CD4-positive, alpha-beta memory T cell (primary cell): Measurements from ENCODE around the gene EPHB6. TPM values are rescaled to one million over a fixed set of nuclear protein-coding genes. Genes with fewer than 3 reads are reported as not detected.

Source experiments
- CTCF ChIA-PET: fragments of 350-600 bp; sonication (Branson Sonifier 250); formaldehyde crosslinking; loops from one replicate; lab custom pipeline; 2021; ENCODE audit warnings: inconsistent platforms; ENCODE audit not compliant: partially characterized antibody; lab: Charles Lee
- POLR2A ChIA-PET: fragments of 350-600 bp; sonication (Branson Sonifier 250); formaldehyde crosslinking; loops from one replicate; lab custom pipeline; 2021; ENCODE audit not compliant: partially characterized antibody; lab: Charles Lee
- DNase-seq, 5 donors: peaks; one replicate each; pipeline versions ENCODE4 v3.0.0 to v3.0.0-alpha.2; 2020 to 2022; ENCODE audit warnings: mixed read lengths in 1 of 5
- H3K27ac ChIP-seq: one replicate; pipeline ENCODE4 v1.7.0; 2013; ENCODE audit warnings: low read depth, low read length
- H3K27me3 ChIP-seq: 2 replicates; pipeline ENCODE4 v1.7.0; 2013; ENCODE audit warnings: mild to moderate bottlenecking, low read length, moderate library complexity; ENCODE audit not compliant: insufficient read depth
- H3K36me3 ChIP-seq: 2 replicates; pipeline ENCODE4 v1.7.0; 2013; ENCODE audit warnings: mild to moderate bottlenecking, low read length, moderate library complexity; ENCODE audit not compliant: insufficient read depth
- H3K4me1 ChIP-seq: 2 replicates; pipeline ENCODE4 v1.7.0; 2013; ENCODE audit warnings: mild to moderate bottlenecking, low read length, moderate library complexity; ENCODE audit not compliant: insufficient read depth
- H3K4me3 ChIP-seq, 2 donors: one replicate each; pipeline ENCODE4 v1.7.0; 2013; ENCODE audit warnings: low read length in 2 of 2, mild to moderate bottlenecking in 1 of 2
- H3K9me3 ChIP-seq, 2 donors: one replicate each; pipeline ENCODE4 v1.7.0; 2013; ENCODE audit warnings: low read length in 2 of 2, control low read depth in 1 of 2; ENCODE audit not compliant: control insufficient read depth in 1 of 2
- H3K27ac Mint-ChIP-seq, 7 donors: one replicate each; pipeline ENCODE4 v1.8.0; 2020 to 2021; ENCODE audit warnings: mixed read lengths in 7 of 7, mild to moderate bottlenecking in 6 of 7, inconsistent platforms in 3 of 7, moderate library complexity in 3 of 7
- H3K27me3 Mint-ChIP-seq, 2 donors: one replicate each; pipeline ENCODE4 v1.8.0; 2020 to 2021; ENCODE audit warnings: mixed read lengths in 2 of 2
- H3K36me3 Mint-ChIP-seq, 2 donors: one replicate each; pipeline ENCODE4 v1.8.0; 2020 to 2021; ENCODE audit warnings: mixed read lengths in 2 of 2, inconsistent platforms in 1 of 2, mild to moderate bottlenecking in 1 of 2
- H3K4me1 Mint-ChIP-seq, 4 donors: one replicate each; pipeline ENCODE4 v1.8.0; 2020 to 2021; ENCODE audit warnings: mixed read lengths in 4 of 4, mild to moderate bottlenecking in 1 of 4
- H3K4me3 Mint-ChIP-seq, 8 donors: one replicate each; pipeline ENCODE4 v1.8.0; 2020 to 2021; ENCODE audit warnings: mixed read lengths in 8 of 8, mild to moderate bottlenecking in 7 of 8, moderate library complexity in 6 of 8, inconsistent platforms in 3 of 8
- H3K9me3 Mint-ChIP-seq, 8 donors: one replicate each; pipeline ENCODE4 v1.8.0; 2020 to 2021; ENCODE audit warnings: mixed read lengths in 8 of 8, mild to moderate bottlenecking in 5 of 8, inconsistent platforms in 3 of 8, moderate library complexity in 1 of 8
- intact Hi-C: fragments of 100-400 bp; cut with micrococcal nuclease; formaldehyde crosslinking; loops from one replicate; pipeline ENCODE4 v1.15.1; 2023
- polyA plus RNA-seq, 2 donors: library from polyadenylated mRNA; unstranded; fragments of 300-500 nt; fragmentation: Illumina TruSeq; gene quantifications; one replicate each; pipeline ENCODE4 v1.2.3, GENCODE V29; 2021
- total RNA-seq, 2 experiments: library from RNA; stranded (reverse); gene quantifications; one replicate each; pipeline ENCODE4 v1.2.3, GENCODE V29; 2021

Gene EPHB6
- total and polyA plus RNA-seq, 4 experiments from 2014 or later: 14.2 to 65.0 (median 37.9) TPM

DNA sequence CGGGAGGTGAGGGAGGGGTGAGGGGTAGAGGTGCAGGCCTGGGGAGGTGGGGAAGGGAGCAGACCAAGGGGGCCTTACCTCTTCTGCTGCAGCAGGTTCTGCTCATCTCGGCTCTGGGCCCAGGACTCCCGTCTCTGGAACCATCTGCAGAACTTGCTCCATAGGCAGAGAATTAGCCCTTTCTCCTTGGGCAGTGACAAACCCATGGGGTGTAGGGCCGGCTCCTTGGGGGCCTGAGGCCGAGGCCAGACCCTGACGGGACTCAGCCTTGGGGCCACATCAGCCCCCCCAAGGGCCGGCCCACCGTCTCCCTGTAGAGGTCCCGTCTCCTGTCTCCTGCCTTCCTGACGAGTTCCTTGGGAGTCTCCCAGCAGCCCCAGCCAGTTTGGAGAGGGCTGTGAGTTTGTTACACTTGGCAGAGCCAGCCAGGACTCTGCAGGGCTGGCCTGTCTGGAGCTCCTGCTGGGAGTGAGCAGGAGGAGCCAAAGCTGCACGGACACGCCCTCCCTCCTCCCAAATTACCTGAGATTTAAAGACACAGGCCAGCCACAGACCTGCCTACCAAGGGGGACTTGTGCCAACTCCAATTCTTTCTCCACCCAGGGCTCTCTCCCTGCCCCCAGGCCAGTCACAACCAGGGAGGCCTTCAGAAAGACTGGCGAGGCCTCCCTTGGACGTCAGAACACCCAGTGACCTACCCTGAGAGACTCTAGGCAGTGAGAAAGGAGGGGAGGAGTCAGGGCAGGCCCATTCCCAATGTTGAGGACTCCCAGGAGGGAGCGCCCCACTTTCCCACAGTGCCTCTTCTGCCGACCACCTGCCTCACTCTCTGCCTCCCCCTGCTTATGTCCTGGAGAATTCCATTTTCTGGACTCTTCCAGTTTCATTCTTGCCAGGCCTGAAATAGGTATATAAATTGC is 30.7 kb downstream of the EPHB6 start, which contains the start of gene TRPV6:
TSS of gene TRPV6 (minus strand) at position 435 of the 920 bp plus-strand sequence.
- H3K36me3 ChIP-seq: no peaks in the 10 kb centered on the region
- no peaks in the 10 kb centered on the region for H3K9me3 ChIP-seq
- POLR2A ChIA-PET: no interaction called here
- Mint-ChIP-seq H3K27me3 (peaks cover 8 to 11% of the 10 kb centered on the region in 2 donors), H3K4me3 (no peak within 1 kb of the TSS), H3K4me1 (peaks cover 0 to 4% (median 0%) of the 10 kb centered on the region in 4 donors), H3K36me3 (no peaks in the 10 kb centered on the region), H3K27ac (no peak within 1 kb of the TSS), H3K9me3 (no peaks in the 10 kb centered on the region)
- H3K4me3 ChIP-seq: no peak within 1 kb of the TSS
- CTCF ChIA-PET: no interaction called here
- no peak within 1 kb of the TSS for H3K27ac ChIP-seq
- no peak for DNase-seq
- H3K4me1 ChIP-seq: no peaks in the 10 kb centered on the region
- intact Hi-C loops: no loop called here
- H3K27me3 ChIP-seq: no peaks in the 10 kb centered on the region

DNA sequence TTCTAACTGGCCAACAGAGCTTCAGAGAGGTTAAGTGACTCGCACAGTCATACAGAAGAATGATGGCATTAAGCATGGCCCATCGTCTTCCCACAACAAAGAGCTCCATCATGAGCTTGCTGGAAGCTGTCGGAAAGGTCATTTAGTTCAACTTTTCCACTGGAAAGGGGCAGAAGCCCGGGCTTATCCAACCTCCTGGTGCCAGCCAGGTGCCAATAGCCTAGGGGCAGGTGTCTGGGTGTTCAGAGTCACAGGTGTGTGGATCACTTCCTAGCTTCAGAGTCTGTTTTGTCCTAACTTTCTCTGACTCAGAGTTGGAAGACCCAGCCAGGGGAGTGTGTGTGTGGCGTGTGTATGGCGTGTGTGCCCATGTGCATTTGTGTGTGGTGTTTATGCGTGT is 32.0 kb downstream of the EPHB6 start:
- Histone ChIP-seq H3K36me3 (no peaks in the 10 kb centered on the region), H3K4me1 (no peaks in the 10 kb centered on the region), H3K27me3 (no peaks in the 10 kb centered on the region), H3K27ac (no peak overlapping the region), H3K9me3 (no peaks in the 10 kb centered on the region), H3K4me3 (no peak overlapping the region)
- peak overlapping the region in 1 of 7 donors; percentile 11 for H3K27ac Mint-ChIP-seq
- peaks cover 8 to 11% of the 10 kb centered on the region in 2 donors for H3K27me3 Mint-ChIP-seq
- no peaks in the 10 kb centered on the region for H3K9me3 Mint-ChIP-seq
- no peak overlapping the region for H3K4me3 Mint-ChIP-seq
- intact Hi-C loops: no loop called here
- POLR2A ChIA-PET: no interaction called here
- no peak for DNase-seq
- peaks cover 0 to 1% (median 0%) of the 10 kb centered on the region in 4 donors for H3K4me1 Mint-ChIP-seq
- H3K36me3 Mint-ChIP-seq: no peaks in the 10 kb centered on the region
- CTCF ChIA-PET: interaction anchor here (1.4 kb wide), 1 partner anchor 14 kb away, joined by 3 read pairs; no protein-coding TSS in a partner anchor

DNA sequence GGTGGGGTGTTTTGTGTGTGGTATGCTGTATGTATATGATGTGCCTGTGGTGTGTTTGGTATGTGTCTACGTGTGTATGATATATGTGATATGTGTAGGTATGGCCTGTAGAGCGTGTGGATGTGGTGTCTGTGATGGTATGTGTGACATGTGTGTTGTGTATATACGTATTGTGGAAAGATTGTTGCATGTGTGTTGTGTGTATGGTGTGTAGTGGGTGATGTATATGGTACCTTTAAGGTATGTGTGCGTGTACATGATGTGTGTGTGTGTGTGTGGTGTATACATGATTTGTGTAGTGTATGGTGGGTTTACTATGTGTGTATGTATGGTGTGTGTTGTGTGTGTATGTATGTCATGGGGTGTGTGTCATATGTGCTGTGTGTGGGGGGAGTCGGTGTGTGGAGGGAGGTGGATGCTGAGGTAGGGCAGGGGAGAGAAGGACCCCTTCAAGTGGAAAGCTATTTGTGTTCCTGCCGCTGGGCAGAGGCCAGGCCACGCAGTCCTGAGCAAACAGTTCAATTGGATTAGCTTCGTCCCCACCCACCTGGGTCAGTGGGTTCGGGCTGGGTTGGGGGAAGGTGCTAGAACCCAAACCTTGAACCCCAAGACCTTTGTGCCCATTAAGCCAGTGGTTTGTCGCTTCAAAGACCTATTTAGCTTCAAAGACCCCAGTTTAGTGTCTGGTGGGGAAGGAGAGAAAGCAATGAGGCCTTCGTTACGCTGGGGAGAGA is 32.6 kb downstream of the EPHB6 start:
- H3K27ac Mint-ChIP-seq: peak overlapping the region in 1 of 7 donors; percentile 38

GRCh38 chr7:142889816-142890215 is 34.9 kb downstream of the EPHB6 start:
- Histone ChIP-seq H3K36me3 (no peaks in the 10 kb centered on the region), H3K27me3 (no peaks in the 10 kb centered on the region), H3K4me1 (no peaks in the 10 kb centered on the region), H3K9me3 (no peaks in the 10 kb centered on the region), H3K27ac (no peak overlapping the region), H3K4me3 (no peak overlapping the region)
- H3K36me3 Mint-ChIP-seq: no peaks in the 10 kb centered on the region
- intact Hi-C loops: no loop called here
- DNase-seq: no peak
- POLR2A ChIA-PET: no interaction called here
- H3K4me1 Mint-ChIP-seq: peaks cover 0 to 1% (median 0%) of the 10 kb centered on the region in 4 donors
- no peak overlapping the region for H3K27ac Mint-ChIP-seq
- H3K4me3 Mint-ChIP-seq: no peak overlapping the region
- peaks cover 8 to 11% of the 10 kb centered on the region in 2 donors for H3K27me3 Mint-ChIP-seq
- H3K9me3 Mint-ChIP-seq: peaks cover 0 to 2% (median 0%) of the 10 kb centered on the region in 8 donors
- CTCF ChIA-PET: no interaction called here

More for the DNA sequence above, 32.6 kb downstream of the EPHB6 start:
- Histone ChIP-seq H3K4me3 (no peak overlapping the region), H3K36me3 (no peaks in the 10 kb centered on the region), H3K27ac (no peak overlapping the region), H3K27me3 (no peaks in the 10 kb centered on the region), H3K9me3 (no peaks in the 10 kb centered on the region), H3K4me1 (no peaks in the 10 kb centered on the region)
- intact Hi-C loops: no loop called here
- Mint-ChIP-seq H3K27me3 (peaks cover 8 to 11% of the 10 kb centered on the region in 2 donors), H3K9me3 (no peaks in the 10 kb centered on the region), H3K4me1 (peaks cover 0 to 1% (median 0%) of the 10 kb centered on the region in 4 donors), H3K4me3 (no peak overlapping the region), H3K36me3 (no peaks in the 10 kb centered on the region)
- DNase-seq: no peak
- POLR2A ChIA-PET: no interaction called here
- CTCF ChIA-PET: interaction anchor here (1.4 kb wide), 1 partner anchor 14 kb away, joined by 3 read pairs; no protein-coding TSS in a partner anchor

- peaks cover 8 to 11% of the 10 kb centered on the region in 2 donors for H3K27me3 Mint-ChIP-seq
- no peaks in the 10 kb centered on the region for H3K36me3 Mint-ChIP-seq
- Histone ChIP-seq H3K4me1 (no peaks in the 10 kb centered on the region), H3K27ac (no peak overlapping the region), H3K27me3 (no peaks in the 10 kb centered on the region), H3K36me3 (no peaks in the 10 kb centered on the region), H3K4me3 (no peak overlapping the region), H3K9me3 (no peaks in the 10 kb centered on the region)
- CTCF ChIA-PET: no interaction called here
- peaks cover 0 to 2% (median 0%) of the 10 kb centered on the region in 8 donors for H3K9me3 Mint-ChIP-seq
- H3K4me3 Mint-ChIP-seq: peak overlapping the region in 1 of 8 donors; percentile 5
- no peak for DNase-seq
- H3K4me1 Mint-ChIP-seq: peaks cover 0 to 1% (median 0%) of the 10 kb centered on the region in 4 donors
- H3K27ac Mint-ChIP-seq: no peak overlapping the region
- intact Hi-C loops: no loop called here
- POLR2A ChIA-PET: no interaction called here
These were observed 36.1 kb downstream of the EPHB6 start for GRCh38 chr7:142890874-142891485.

GRCh38 chr7:142891490-142892082 is 36.7 kb downstream of the EPHB6 start:
- H3K9me3 ChIP-seq: no peaks in the 10 kb centered on the region
- no peak overlapping the region for H3K27ac ChIP-seq
- Mint-ChIP-seq H3K9me3 (peaks cover 0 to 2% (median 0%) of the 10 kb centered on the region in 8 donors), H3K36me3 (no peaks in the 10 kb centered on the region), H3K27me3 (peaks cover 8 to 16% of the 10 kb centered on the region in 2 donors), H3K4me3 (no peak overlapping the region), H3K4me1 (peaks cover 0 to 1% (median 0%) of the 10 kb centered on the region in 4 donors), H3K27ac (no peak overlapping the region)
- intact Hi-C loops: no loop called here
- DNase-seq: no peak
- H3K27me3 ChIP-seq: no peaks in the 10 kb centered on the region
- H3K36me3 ChIP-seq: no peaks in the 10 kb centered on the region
- CTCF ChIA-PET: no interaction called here
- no peaks in the 10 kb centered on the region for H3K4me1 ChIP-seq
- POLR2A ChIA-PET: no interaction called here
- H3K4me3 ChIP-seq: no peak overlapping the region
